ENCODE results near the gene SLC26A11.
"Not testable (repeated sequence)": the region's sequence is repeated elsewhere in the genome, so short reads cannot be mapped to it uniquely, and the experiment has no call there.

The SLC26A11 gene

GRCh38 chr17:80248894-80249710 is 28.9 kb downstream of the SLC26A11 start:
- Mint-ChIP-seq H3K36me3 (peaks cover 5 to 10% of the 10 kb centered on the region in 2 donors), H3K27me3 (no peaks in the 10 kb centered on the region), H3K4me3 (no peak overlapping the region), H3K27ac (no peak overlapping the region), H3K9me3 (no peaks in the 10 kb centered on the region), H3K4me1 (peaks cover 7 to 13% of the 10 kb centered on the region in 2 donors)
- ATAC-seq (replicated peaks) (no peak), DNase-seq (no peak)

DNA sequence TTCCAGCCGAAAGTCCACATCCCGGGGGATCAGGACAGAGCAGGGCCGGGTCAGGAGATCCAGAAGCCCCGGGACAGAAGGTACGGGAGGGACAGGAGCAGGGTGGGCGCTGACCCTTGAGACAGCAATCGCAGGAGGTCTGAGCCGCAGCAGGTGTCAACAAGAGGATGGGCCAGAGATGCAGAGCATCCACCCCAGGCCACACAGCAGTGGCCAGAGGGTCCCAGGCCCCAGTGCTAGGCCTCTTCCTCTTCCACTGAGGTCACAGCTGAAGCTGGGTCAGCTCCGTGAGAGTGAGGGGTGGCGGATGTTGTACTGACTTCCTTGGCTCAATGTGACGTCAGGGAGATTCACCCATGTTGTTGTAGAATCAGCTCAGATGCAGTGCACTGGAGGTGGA is 31.7 kb downstream of the SLC26A11 start:
- DNase-seq = no peak
- Mint-ChIP-seq H3K27ac (no peak overlapping the region), H3K4me1 (peaks cover 15 to 31% of the 10 kb centered on the region in 2 donors), H3K27me3 (no peaks in the 10 kb centered on the region), H3K4me3 (no peak overlapping the region), H3K36me3 (peaks cover 0 to 4% of the 10 kb centered on the region in 2 donors), H3K9me3 (no peaks in the 10 kb centered on the region)
- no peak for ATAC-seq (replicated peaks)

DNA sequence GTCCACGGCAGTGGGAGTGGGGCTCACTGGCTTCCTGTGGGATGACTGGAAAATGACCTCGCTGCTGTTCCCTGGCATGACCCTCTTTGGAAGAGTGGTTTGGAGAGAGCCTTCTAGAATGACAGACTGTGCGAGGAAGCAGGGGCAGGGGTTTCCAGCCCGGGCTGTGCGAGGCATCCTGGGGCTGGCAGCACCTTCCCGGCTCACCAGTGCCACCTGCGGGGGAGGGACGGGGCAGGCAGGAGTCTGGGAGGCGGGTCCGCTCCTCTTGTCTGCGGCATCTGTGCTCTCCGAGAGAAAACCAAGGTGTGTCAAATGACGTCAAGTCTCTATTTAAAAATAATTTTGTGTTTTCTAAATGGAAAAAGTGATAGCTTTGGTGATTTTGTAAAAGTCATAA is 32.6 kb downstream of the SLC26A11 start:
- no peaks in the 10 kb centered on the region for H3K27me3 Mint-ChIP-seq
- peaks cover 0 to 4% of the 10 kb centered on the region in 2 donors for H3K36me3 Mint-ChIP-seq
- DNase-seq (peak; percentile 68), ATAC-seq (replicated peaks) (peak; percentile 84 to 88)
- H3K4me1 Mint-ChIP-seq = peaks cover 19 to 37% of the 10 kb centered on the region in 2 donors
- H3K4me3 Mint-ChIP-seq = no peak overlapping the region
- H3K9me3 Mint-ChIP-seq = no peaks in the 10 kb centered on the region
- H3K27ac Mint-ChIP-seq = peak overlapping the region; percentile 21

GRCh38 chr17:80253631-80254395 is 33.6 kb downstream of the SLC26A11 start:
- Mint-ChIP-seq H3K4me1 (peaks cover 29 to 47% of the 10 kb centered on the region in 2 donors), H3K4me3 (peak overlapping the region in 1 of 2 donors; percentile 16), H3K9me3 (no peaks in the 10 kb centered on the region), H3K27me3 (no peaks in the 10 kb centered on the region), H3K36me3 (peaks cover 0 to 2% of the 10 kb centered on the region in 2 donors), H3K27ac (no peak overlapping the region)
- ATAC-seq (replicated peaks) = no peak
- DNase-seq = no peak

- Mint-ChIP-seq H3K4me1 (peaks cover 32 to 55% of the 10 kb centered on the region in 2 donors), H3K36me3 (peaks cover under 1 to 2% of the 10 kb centered on the region in 2 donors), H3K4me3 (peak overlapping the region; percentile 23 to 35), H3K9me3 (no peaks in the 10 kb centered on the region), H3K27me3 (no peaks in the 10 kb centered on the region), H3K27ac (peak overlapping the region; percentile 70)
- peak; percentile 77 to 78 for ATAC-seq (replicated peaks)
- DNase-seq = peak; percentile 50
Observed at GRCh38 chr17:80254396-80255251, 34.4 kb downstream of the SLC26A11 start.

DNA sequence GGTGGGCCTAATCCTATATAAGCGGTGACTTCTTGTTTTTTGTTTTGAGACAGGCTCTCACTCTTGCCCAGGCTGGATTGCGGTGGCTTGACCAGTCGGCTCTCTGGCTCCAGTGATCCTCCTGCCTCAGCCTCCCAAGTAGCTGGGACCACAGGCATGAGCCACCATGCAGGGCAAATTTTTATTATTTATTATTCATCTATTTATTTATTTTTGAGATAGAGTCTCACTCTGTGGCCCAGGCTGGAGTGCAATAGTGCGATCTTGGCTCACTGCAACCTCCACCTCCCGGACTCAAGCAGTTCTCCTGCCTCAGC is 35.8 kb downstream of the SLC26A11 start:
- H3K27me3 Mint-ChIP-seq = no peaks in the 10 kb centered on the region
- H3K4me1 Mint-ChIP-seq = peaks cover 34 to 59% of the 10 kb centered on the region in 2 donors
- no peak overlapping the region for H3K27ac Mint-ChIP-seq
- ATAC-seq (replicated peaks) (no peak), DNase-seq (no peak)
- H3K36me3 Mint-ChIP-seq = peaks cover 2 to 3% of the 10 kb centered on the region in 2 donors
- H3K9me3 Mint-ChIP-seq = no peaks in the 10 kb centered on the region
- H3K4me3 Mint-ChIP-seq = no peak overlapping the region

- Mint-ChIP-seq H3K4me1 (peaks cover 41 to 72% of the 10 kb centered on the region in 2 donors), H3K27me3 (no peaks in the 10 kb centered on the region), H3K9me3 (no peaks in the 10 kb centered on the region), H3K27ac (peak overlapping the region; percentile 83), H3K36me3 (peaks cover 0 to 3% of the 10 kb centered on the region in 2 donors), H3K4me3 (peak overlapping the region; percentile 2 to 22)
- ATAC-seq (replicated peaks) (no peak), DNase-seq (no peak)
Observed at GRCh38 chr17:80257716-80258213, 37.5 kb downstream of the SLC26A11 start.

- not testable (repeated sequence) for H3K9me3 Mint-ChIP-seq, H3K27me3 Mint-ChIP-seq, H3K36me3 Mint-ChIP-seq, DNase-seq
- Mint-ChIP-seq H3K4me3 (peak overlapping the region; percentile 22 to 52), H3K27ac (peak overlapping the region; percentile 83), H3K4me1 (peaks cover 41 to 75% of the 10 kb centered on the region in 2 donors)
- peak in 1 of 2 donors; percentile 14 for ATAC-seq (replicated peaks)
Observed at GRCh38 chr17:80258296-80258695, 38.1 kb downstream of the SLC26A11 start.

GRCh38 chr17:80259457-80260068 is 39.3 kb downstream of the SLC26A11 start:
- DNase-seq (no peak), ATAC-seq (replicated peaks) (no peak)
- peaks cover 1 to 8% of the 10 kb centered on the region in 2 donors for H3K36me3 Mint-ChIP-seq
- peak overlapping the region; percentile 87 to 98 for H3K4me3 Mint-ChIP-seq
- H3K27me3 Mint-ChIP-seq = no peaks in the 10 kb centered on the region
- H3K9me3 Mint-ChIP-seq = no peaks in the 10 kb centered on the region
- H3K27ac Mint-ChIP-seq = peak overlapping the region; percentile 97
- H3K4me1 Mint-ChIP-seq = peaks cover 45 to 75% of the 10 kb centered on the region in 2 donors

DNA sequence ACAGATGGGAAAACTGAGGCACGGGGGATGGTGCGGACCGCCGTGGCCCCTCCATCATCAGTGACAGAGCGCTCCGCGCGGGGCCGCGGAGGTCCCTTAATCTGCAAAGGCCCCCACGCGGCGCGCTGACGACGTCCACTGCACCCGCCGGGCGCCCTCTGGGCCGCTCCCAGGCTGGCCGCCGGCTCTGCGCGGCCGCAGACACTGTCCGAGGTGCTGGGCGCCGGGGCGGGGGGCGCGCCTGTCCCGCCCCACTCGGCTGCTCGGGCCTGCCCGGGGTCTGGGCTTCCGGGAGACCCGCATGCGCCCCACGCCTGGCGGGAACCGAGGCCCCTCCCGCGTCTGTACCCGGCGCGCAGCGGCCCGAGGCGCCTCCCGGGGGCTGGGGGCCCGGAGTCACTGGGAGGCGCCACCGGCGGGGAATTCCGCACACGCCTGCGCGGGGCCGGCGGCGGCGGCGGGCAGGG is 39.9 kb downstream of the SLC26A11 start:
- Mint-ChIP-seq H3K36me3 (peaks cover 3 to 11% of the 10 kb centered on the region in 2 donors), H3K4me3 (peak overlapping the region; percentile 87 to 98), H3K9me3 (no peaks in the 10 kb centered on the region), H3K4me1 (peaks cover 43 to 75% of the 10 kb centered on the region in 2 donors), H3K27ac (peak overlapping the region; percentile 97), H3K27me3 (no peaks in the 10 kb centered on the region)
- peak; percentile 64 for DNase-seq
- peak; percentile 53 to 66 for ATAC-seq (replicated peaks)

- no peaks in the 10 kb centered on the region for H3K9me3 Mint-ChIP-seq
- H3K27ac Mint-ChIP-seq = peak within 1 kb of the TSS; percentile 97
- peaks cover 45 to 72% of the 10 kb centered on the region in 2 donors for H3K4me1 Mint-ChIP-seq
- ATAC-seq (replicated peaks) (peak; percentile 49 to 61), DNase-seq (peak; percentile 40)
- no peaks in the 10 kb centered on the region for H3K27me3 Mint-ChIP-seq
- peaks cover 3 to 14% of the 10 kb centered on the region in 2 donors for H3K36me3 Mint-ChIP-seq
- H3K4me3 Mint-ChIP-seq = peak within 1 kb of the TSS; percentile 88 to 98
Observed at GRCh38 chr17:80260791-80261158, 40.5 kb downstream of the SLC26A11 start, which contains the start of gene RNF213. TSS of gene RNF213 (plus strand) at chr17:80260852. CDS start at chr17:80263682, 2,830 bp downstream.

DNA sequence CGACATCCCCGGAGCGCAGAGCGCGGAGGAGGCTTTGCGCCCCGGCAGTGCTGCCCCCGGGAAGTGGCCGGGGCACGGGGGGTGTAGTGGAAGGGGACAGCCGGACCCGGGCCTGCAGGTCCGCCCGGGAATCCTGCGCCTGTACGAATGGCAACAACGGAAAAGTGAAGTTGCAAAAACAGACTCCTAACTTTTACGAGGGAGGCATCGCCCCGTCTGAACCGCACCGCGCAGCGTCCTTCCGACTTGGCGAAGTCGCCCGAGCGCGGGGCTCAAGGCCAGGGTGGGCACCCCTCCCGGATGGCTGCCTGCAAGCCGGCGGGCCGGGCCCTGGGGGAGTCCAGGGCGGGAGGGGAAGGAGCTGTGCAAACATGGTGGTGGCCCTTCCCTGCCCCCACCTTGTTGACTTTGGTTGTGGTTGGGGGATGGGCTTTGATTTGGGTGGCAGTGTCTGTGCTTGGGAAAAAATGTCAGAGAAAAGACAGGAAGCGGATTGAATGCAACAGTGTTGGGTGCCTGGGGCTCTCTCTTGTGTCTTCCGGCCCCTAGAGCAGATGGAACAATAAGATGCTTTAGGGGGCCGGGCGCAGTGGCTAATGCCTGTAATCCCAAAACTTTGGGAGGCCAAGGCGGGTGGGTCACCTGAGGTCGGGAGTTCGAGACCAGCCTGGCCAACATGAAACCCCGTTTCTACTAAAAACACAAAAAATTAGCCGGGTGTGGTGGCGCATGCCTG is 41.1 kb downstream of the SLC26A11 start:
- no peaks in the 10 kb centered on the region for H3K27me3 Mint-ChIP-seq
- no peaks in the 10 kb centered on the region for H3K9me3 Mint-ChIP-seq
- peak overlapping the region; percentile 97 for H3K27ac Mint-ChIP-seq
- H3K36me3 Mint-ChIP-seq = peaks cover 3 to 17% of the 10 kb centered on the region in 2 donors
- peaks cover 46 to 73% of the 10 kb centered on the region in 2 donors for H3K4me1 Mint-ChIP-seq
- peak overlapping the region; percentile 88 to 89 for H3K4me3 Mint-ChIP-seq
- no peak for DNase-seq
- ATAC-seq (replicated peaks) = peak; percentile 6 to 7

- DNase-seq (no peak), ATAC-seq (replicated peaks) (no peak)
- Mint-ChIP-seq H3K4me1 (peaks cover 46 to 73% of the 10 kb centered on the region in 2 donors), H3K4me3 (peak overlapping the region; percentile 88 to 89), H3K36me3 (peaks cover 3 to 17% of the 10 kb centered on the region in 2 donors), H3K27me3 (no peaks in the 10 kb centered on the region), H3K9me3 (no peaks in the 10 kb centered on the region), H3K27ac (peak overlapping the region; percentile 97)
Observed at GRCh38 chr17:80261895-80262279, 41.7 kb downstream of the SLC26A11 start.
